GM12878 (cell line): Measurements from ENCODE around the gene GID4. TPM values are rescaled to one million over a fixed set of nuclear protein-coding genes. Genes with fewer than 3 reads are reported as not detected.

Experiments used
- ATAC-seq: fragments of 200-7000 bp; cut with Tn5 transposase; 3 replicates; pipeline ENCODE4 v1.9.1; 2020; ENCODE audit warnings: mild to moderate bottlenecking, moderate library complexity
- BruUV-seq: library from RNA; stranded (reverse); fragments of 400-500 nt; replicated peaks from 2 replicates; lab custom pipeline; 2021; lab: Mats Ljungman, UMichigan
- CTCF ChIA-PET: fragments of 300-600 bp; sonication (Branson Sonifier 250); formaldehyde crosslinking; extraction: SDS; loops from one replicate; lab custom pipeline; 2021; ENCODE audit warnings: inconsistent platforms; lab: Yijun Ruan, JAX
- POLR2A ChIA-PET: fragments of 350-600 bp; formaldehyde crosslinking; extraction: SDS; loops from one replicate; lab custom pipeline; 2021; ENCODE audit warnings: inconsistent platforms; lab: Charles Lee
- RAD21 ChIA-PET: fragments of 300-600 bp; sonication (Branson Sonifier 250); formaldehyde crosslinking; loops from one replicate; lab custom pipeline; 2023; ENCODE audit warnings: antibody characterized with exemption; ENCODE audit not compliant: unreplicated experiment; lab: Charles Lee
- SMC1A ChIA-PET: fragments of 300-600 bp; sonication (Branson Sonifier 250); formaldehyde crosslinking; loops from one replicate; lab custom pipeline; 2023; ENCODE audit not compliant: unreplicated experiment, uncharacterized antibody; lab: Charles Lee
- DNase-seq: peaks from one replicate; pipeline ENCODE4 v3.0.0-alpha.2; 2011; ENCODE audit warnings: low read depth, low spot score
- FAIRE-seq: peaks from 3 replicates; lab custom pipeline; 2011; peaks lifted over from hg19 to GRCh38; lab: Jason Lieb, UNC
- H2AFZ ChIP-seq: 2 replicates; pipeline ENCODE4 v1.6.0; 2011; ENCODE audit warnings: low read depth, low read length, control low read depth; ENCODE audit not compliant: control insufficient read depth
- H3K27ac ChIP-seq: 2 replicates; pipeline ENCODE4 v1.5.1; 2011; ENCODE audit warnings: control low read depth; ENCODE audit not compliant: control insufficient read depth, insufficient read depth
- H3K27me3 ChIP-seq, 2 experiments: replicated peaks in 1 of 2; 2 replicates each; pipeline versions ENCODE4 v1.6.0 to v1.6.1; 2011; ENCODE audit warnings: low read length in 1 of 2; ENCODE audit not compliant: control insufficient read depth in 2 of 2, insufficient read depth in 2 of 2
- H3K36me3 ChIP-seq, 2 experiments: 2 replicates each; pipeline ENCODE4 v1.5.1; 2011; ENCODE audit warnings: low read length in 1 of 2; ENCODE audit not compliant: control insufficient read depth in 2 of 2, insufficient read depth in 2 of 2
- H3K4me1 ChIP-seq: 2 replicates; pipeline ENCODE4 v1.6.1; 2011; ENCODE audit warnings: mild to moderate bottlenecking, low read length, moderate library complexity, mixed read lengths; ENCODE audit not compliant: control insufficient read depth, insufficient read depth
- H3K4me2 ChIP-seq: 2 replicates; pipeline ENCODE4 v1.6.0; 2011; ENCODE audit warnings: control low read depth; ENCODE audit not compliant: control insufficient read depth, insufficient read depth
- H3K4me3 ChIP-seq: fragments of 200-600 bp; sonication (generic); 2 replicates; pipeline ENCODE4 v1.5.1; 2016
- H3K79me2 ChIP-seq: 2 replicates; pipeline ENCODE4 v1.6.0; 2011; ENCODE audit warnings: low read length; ENCODE audit not compliant: control insufficient read depth, insufficient read depth
- H3K9ac ChIP-seq: 2 replicates; pipeline ENCODE4 v1.8.0; 2011; ENCODE audit warnings: low read length, control low read depth, mixed read lengths; ENCODE audit not compliant: control insufficient read depth, insufficient read depth
- H3K9me3 ChIP-seq: replicated peaks from 3 replicates; pipeline ENCODE4 v1.5.1; 2011; ENCODE audit warnings: mild to moderate bottlenecking, low read length; ENCODE audit not compliant: control insufficient read depth, insufficient read depth
- H4K20me1 ChIP-seq: 2 replicates; pipeline ENCODE4 v1.6.0; 2011; ENCODE audit not compliant: control insufficient read depth, insufficient read depth
- CHD2 ChIP-seq: IDR thresholded peaks from 2 replicates; pipeline ENCODE4 v1.6.1; 2011; ENCODE audit warnings: low read depth, low read length, improper control_type of control experiment, borderline replicate concordance
- ESRRA ChIP-seq: IDR thresholded peaks from 2 replicates; pipeline ENCODE4 v1.6.1; 2012; ENCODE audit warnings: mild to moderate bottlenecking, low read length, improper control_type of control experiment
- JUNB ChIP-seq: IDR thresholded peaks from 2 replicates; pipeline ENCODE4 v1.6.1; 2016; ENCODE audit warnings: antibody characterized with exemption, mild to moderate bottlenecking
- MEF2A ChIP-seq: IDR thresholded peaks from 2 replicates; pipeline ENCODE4 v1.6.1; 2011; ENCODE audit warnings: low read depth, mild to moderate bottlenecking, low read length, moderate library complexity; ENCODE audit not compliant: insufficient read depth
- SRF ChIP-seq, 2 experiments: IDR thresholded peaks; 2 replicates each; pipeline ENCODE4 v1.6.1; 2011; ENCODE audit warnings: low read depth in 2 of 2, low read length in 2 of 2, mild to moderate bottlenecking in 1 of 2, moderate library complexity in 1 of 2
- STAT1 ChIP-seq: fragments of 450-650 bp; conservative IDR thresholded peaks from 2 replicates; pipeline ENCODE4 v1.6.1; 2014; ENCODE audit warnings: antibody characterized with exemption, mild to moderate bottlenecking
- STAT3 ChIP-seq: IDR thresholded peaks from 2 replicates; pipeline ENCODE4 v1.6.1; 2011; ENCODE audit warnings: low read depth, low read length, improper control_type of control experiment
- YY1 ChIP-seq: IDR thresholded peaks from 2 replicates; pipeline ENCODE4 v1.6.1; 2011; ENCODE audit warnings: low read depth, mild to moderate bottlenecking, low read length
- ZBTB33 ChIP-seq: fragments of 450-650 bp; IDR thresholded peaks from 2 replicates; pipeline ENCODE4 v1.6.1; 2017; ENCODE audit warnings: mild to moderate bottlenecking
- ZBTB40 ChIP-seq: fragments of 450-650 bp; IDR thresholded peaks from 2 replicates; pipeline ENCODE4 v1.6.1; 2016; ENCODE audit warnings: mild to moderate bottlenecking, moderate library complexity, borderline replicate concordance
- WGBS: methylation state at CpG from one replicate; pipeline ENCODE4 v1.1.6; 2016; ENCODE audit warnings: low lambda C conversion rate; ENCODE audit not compliant: insufficient replicate concordance, insufficient coverage; ENCODE audit errors: missing lambda C conversion rate; 5-methylcytosine and 5-hydroxymethylcytosine counted together
- in situ Hi-C: fragments of 300-500 bp; cut with MboI; formaldehyde crosslinking; loops from 9 replicates; pipeline ENCODE4 v1.14.3; 2018; ENCODE audit warnings: mixed read lengths
- intact Hi-C: fragments of 100-400 bp; cut with micrococcal nuclease; formaldehyde crosslinking; loops from one replicate; pipeline ENCODE4 v1.14.2; 2022; ENCODE audit not compliant: unreplicated experiment
- polyA plus RNA-seq, 11 experiments: library from polyadenylated mRNA; depleted of rRNA in 4 of 11; unstranded in 6 of 11; stranded (reverse) in 5 of 11; fragments of >200 nt; fragmentation: Nextera tagmentation in 4 of 11; fragmentation: Illumina TruSeq in 1 of 11; extraction: Ambion mirVana in 4 of 11; extraction: Trizol in 1 of 11; gene quantifications; 1 replicate in 1 of 11; 2 replicates in 10 of 11; pipeline versions ENCODE4 v1.2.1 to v1.2.3, GENCODE V29; 2011 to 2016; ENCODE audit warnings: inconsistent platforms in 2 of 11, missing spikeins in 2 of 11, low read depth in 1 of 11
- total RNA-seq, 4 experiments: library from RNA; depleted of rRNA in 3 of 4; stranded (reverse); fragments of >200 nt in 3 of 4; fragmentation: Illumina TruSeq in 1 of 4; extraction: Trizol in 1 of 4; gene quantifications; 2 replicates each; pipeline versions ENCODE4 v1.2.1 to v1.2.3, GENCODE V29; 2013 to 2021
- TF ChIP-seq, protein P1 (sequence below): IDR thresholded peaks from 2 replicates; pipeline ENCODE4 v1.6.1; 2011; ENCODE audit warnings: mild to moderate bottlenecking, low read depth, low read length, moderate library complexity; ENCODE audit not compliant: insufficient replicate concordance
- TF ChIP-seq, protein P2 (sequence below): IDR thresholded peaks from 2 replicates; pipeline ENCODE4 v1.6.1; 2011; ENCODE audit warnings: borderline replicate concordance, low read depth, mild to moderate bottlenecking, moderate library complexity, mixed read lengths, low read length; ENCODE audit not compliant: insufficient read depth; ENCODE audit errors: extremely low read length
- TF ChIP-seq, protein P3 (sequence below): fragments of 450-650 bp; IDR thresholded peaks from 2 replicates; pipeline ENCODE4 v1.6.1; 2017; ENCODE audit warnings: antibody characterized with exemption, mild to moderate bottlenecking, moderate library complexity

The GID4 gene
- total and polyA plus RNA-seq, 10 of the 15 experiments (the other 5 are each of a cell fraction or from before 2014, with no cell fraction given): 0.93 to 7.3 (median 3.6) TPM

- H3K9me3 ChIP-seq: no peaks in the 10 kb centered on the region
- no TSS peak for BruUV-seq
- H3K4me3 ChIP-seq: no peak overlapping the region
- H3K9ac ChIP-seq: no peak overlapping the region
- ChIA-PET POLR2A (no interaction called here), SMC1A (no interaction called here), RAD21 (interaction anchor here (1.1 kb wide), 1 partner anchor 17 kb away, joined by 7 read pairs; no protein-coding TSS in a partner anchor), CTCF (no interaction called here)
- in situ Hi-C loops (no loop called here), intact Hi-C loops (no loop called here)
- ATAC-seq (no peak), DNase-seq (no peak), FAIRE-seq (no peak)
- 97% methylated on average over 12 of the region's 12 CpGs for WGBS
- H3K79me2 ChIP-seq: no peaks in the 10 kb centered on the region
- no peaks in the 10 kb centered on the region for H3K4me1 ChIP-seq
- H3K27ac ChIP-seq: no peak overlapping the region
- no peaks in the 10 kb centered on the region for H4K20me1 ChIP-seq
- peaks cover 2 to 13% of the 10 kb centered on the region in 2 experiments; a peak in 3 of 4 replicates for H3K36me3 ChIP-seq
- H3K4me2 ChIP-seq: no peak overlapping the region
- H2AFZ ChIP-seq: no peak overlapping the region
- no peaks in the 10 kb centered on the region for H3K27me3 ChIP-seq
- TF ChIP-seq, protein P1, sequence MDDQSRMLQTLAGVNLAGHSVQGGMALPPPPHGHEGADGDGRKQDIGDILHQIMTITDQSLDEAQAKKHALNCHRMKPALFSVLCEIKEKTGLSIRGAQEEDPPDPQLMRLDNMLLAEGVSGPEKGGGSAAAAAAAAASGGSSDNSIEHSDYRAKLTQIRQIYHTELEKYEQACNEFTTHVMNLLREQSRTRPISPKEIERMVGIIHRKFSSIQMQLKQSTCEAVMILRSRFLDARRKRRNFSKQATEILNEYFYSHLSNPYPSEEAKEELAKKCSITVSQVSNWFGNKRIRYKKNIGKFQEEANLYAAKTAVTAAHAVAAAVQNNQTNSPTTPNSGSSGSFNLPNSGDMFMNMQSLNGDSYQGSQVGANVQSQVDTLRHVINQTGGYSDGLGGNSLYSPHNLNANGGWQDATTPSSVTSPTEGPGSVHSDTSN: no peak
- no peak for TF ChIP-seq SRF (IDR thresholded peaks at IDR 0.05; ENCODE audit: low read depth in 2 of 2, low read length in 2 of 2)
- no peak for TF ChIP-seq ZBTB33
- no peak for TF ChIP-seq CHD2
- no peak for TF ChIP-seq YY1
- TF ChIP-seq STAT1: no peak
- TF ChIP-seq MEF2A: no peak
- TF ChIP-seq, protein P2, sequence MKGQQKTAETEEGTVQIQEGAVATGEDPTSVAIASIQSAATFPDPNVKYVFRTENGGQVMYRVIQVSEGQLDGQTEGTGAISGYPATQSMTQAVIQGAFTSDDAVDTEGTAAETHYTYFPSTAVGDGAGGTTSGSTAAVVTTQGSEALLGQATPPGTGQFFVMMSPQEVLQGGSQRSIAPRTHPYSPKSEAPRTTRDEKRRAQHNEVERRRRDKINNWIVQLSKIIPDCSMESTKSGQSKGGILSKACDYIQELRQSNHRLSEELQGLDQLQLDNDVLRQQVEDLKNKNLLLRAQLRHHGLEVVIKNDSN: no peak
- TF ChIP-seq ESRRA: no peak
- TF ChIP-seq, protein P3, sequence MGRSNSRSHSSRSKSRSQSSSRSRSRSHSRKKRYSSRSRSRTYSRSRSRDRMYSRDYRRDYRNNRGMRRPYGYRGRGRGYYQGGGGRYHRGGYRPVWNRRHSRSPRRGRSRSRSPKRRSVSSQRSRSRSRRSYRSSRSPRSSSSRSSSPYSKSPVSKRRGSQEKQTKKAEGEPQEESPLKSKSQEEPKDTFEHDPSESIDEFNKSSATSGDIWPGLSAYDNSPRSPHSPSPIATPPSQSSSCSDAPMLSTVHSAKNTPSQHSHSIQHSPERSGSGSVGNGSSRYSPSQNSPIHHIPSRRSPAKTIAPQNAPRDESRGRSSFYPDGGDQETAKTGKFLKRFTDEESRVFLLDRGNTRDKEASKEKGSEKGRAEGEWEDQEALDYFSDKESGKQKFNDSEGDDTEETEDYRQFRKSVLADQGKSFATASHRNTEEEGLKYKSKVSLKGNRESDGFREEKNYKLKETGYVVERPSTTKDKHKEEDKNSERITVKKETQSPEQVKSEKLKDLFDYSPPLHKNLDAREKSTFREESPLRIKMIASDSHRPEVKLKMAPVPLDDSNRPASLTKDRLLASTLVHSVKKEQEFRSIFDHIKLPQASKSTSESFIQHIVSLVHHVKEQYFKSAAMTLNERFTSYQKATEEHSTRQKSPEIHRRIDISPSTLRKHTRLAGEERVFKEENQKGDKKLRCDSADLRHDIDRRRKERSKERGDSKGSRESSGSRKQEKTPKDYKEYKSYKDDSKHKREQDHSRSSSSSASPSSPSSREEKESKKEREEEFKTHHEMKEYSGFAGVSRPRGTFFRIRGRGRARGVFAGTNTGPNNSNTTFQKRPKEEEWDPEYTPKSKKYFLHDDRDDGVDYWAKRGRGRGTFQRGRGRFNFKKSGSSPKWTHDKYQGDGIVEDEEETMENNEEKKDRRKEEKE: no peak
- no peak for TF ChIP-seq ZBTB40
- TF ChIP-seq STAT3: no peak
- no peak for TF ChIP-seq JUNB
Observed at GRCh38 chr17:18016426-18016825, 22.8 kb upstream of the GID4 start.
